A673 (cell line): ENCODE data around the gene KAT2A.

Source experiments
- CTCF ChIP-seq: fragments of 300-800, 200-600 bp; sonication (generic); conservative IDR thresholded peaks from 2 replicates; pipeline ENCODE4 v1.5.1; 2017; ENCODE audit warnings: low read depth, mild to moderate bottlenecking, antibody characterized with exemption, low read length, moderate library complexity, mixed read lengths
- EZH2 ChIP-seq: fragments of 200-600 bp; sonication (generic); IDR thresholded peaks from 2 replicates; pipeline ENCODE4 v1.6.1; 2017; ENCODE audit warnings: borderline replicate concordance, low read depth, mild to moderate bottlenecking, mixed read lengths, antibody characterized with exemption, low read length; ENCODE audit not compliant: poor library complexity, severe bottlenecking

DNA sequence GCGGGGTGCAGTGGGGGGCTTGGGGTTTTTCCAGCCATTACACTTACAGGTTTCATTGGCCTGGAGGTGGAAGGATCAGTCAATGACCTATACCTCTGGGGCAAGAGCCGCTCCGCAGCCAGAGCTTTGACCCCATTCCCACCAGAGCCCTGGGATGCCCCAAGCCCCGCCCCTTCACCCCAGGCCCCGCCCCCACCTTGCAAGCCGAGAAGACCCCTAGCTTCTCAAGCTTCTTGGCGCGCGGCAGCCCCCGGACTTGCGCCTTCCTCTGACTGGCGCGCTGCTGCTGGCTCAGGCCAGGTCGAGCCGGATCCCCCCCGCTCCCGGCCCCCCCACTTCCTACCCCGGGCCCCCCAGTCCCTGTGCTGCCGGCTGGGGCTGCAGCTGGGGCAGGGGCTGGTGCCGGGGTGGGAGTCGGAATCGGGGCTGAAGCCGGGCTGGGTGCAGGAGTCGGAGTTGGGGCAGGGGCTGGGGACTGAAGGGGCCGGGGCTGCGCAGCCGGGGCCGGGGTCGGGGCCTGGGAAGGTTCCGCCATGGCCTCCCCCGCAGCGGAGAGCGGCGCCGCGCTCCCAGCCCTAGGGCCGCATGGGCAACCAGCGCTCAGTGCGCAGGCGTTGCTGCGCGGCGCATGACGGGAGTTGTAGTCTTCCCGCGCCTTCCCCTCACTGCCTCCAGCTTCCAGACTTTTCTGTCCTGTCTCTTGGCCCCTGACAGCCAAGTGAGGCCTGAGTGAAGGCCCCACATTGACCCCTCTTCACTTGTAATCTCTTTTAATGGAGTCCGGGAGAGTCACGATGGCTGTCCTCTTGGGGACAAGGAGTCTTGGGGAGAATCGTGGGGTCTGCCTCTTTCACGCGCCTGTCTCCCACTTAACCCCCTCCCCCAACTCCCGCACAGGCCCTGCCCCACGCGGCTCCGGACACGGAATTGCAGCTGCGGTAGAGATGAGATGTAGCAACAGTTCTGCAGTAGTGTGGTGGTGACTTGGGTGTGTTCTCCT is at the start of gene KAT2A:
- TF ChIP-seq CTCF, result no peak
- TF ChIP-seq EZH2, result no peak
